Liver (tissue), 9 donors: ENCODE measurements around the gene NFATC1. TPM values are rescaled to one million over a fixed set of nuclear protein-coding genes. Genes with fewer than 3 reads are reported as not detected.

Experiments
- DNase-seq: peaks from one replicate; pipeline ENCODE4 v3.0.0-alpha.2; 2017; ENCODE audit warnings: low spot score
- H3K27ac ChIP-seq, 2 donors: one replicate each; pipeline ENCODE4 v1.7.0; 2013; ENCODE audit warnings: inconsistent platforms in 2 of 2, low read length in 2 of 2, control low read depth in 1 of 2, low read depth in 1 of 2, mild to moderate bottlenecking in 1 of 2
- H3K27me3 ChIP-seq, 4 donors: one replicate each; pipeline versions ENCODE4 v1.6.1 to v1.7.0; 2013; ENCODE audit warnings: low read length in 3 of 4, inconsistent platforms in 1 of 4, mild to moderate bottlenecking in 1 of 4, moderate library complexity in 1 of 4; ENCODE audit not compliant: control insufficient read depth in 4 of 4, insufficient read depth in 4 of 4
- H3K36me3 ChIP-seq, 4 donors: one replicate each; pipeline versions ENCODE4 v1.6.1 to v1.7.0; 2013; ENCODE audit warnings: low read length in 3 of 4, mild to moderate bottlenecking in 3 of 4, low read depth in 1 of 4, moderate library complexity in 1 of 4; ENCODE audit not compliant: control insufficient read depth in 4 of 4, insufficient read depth in 3 of 4
- H3K4me1 ChIP-seq, 4 donors: one replicate each; pipeline versions ENCODE4 v1.6.1 to v1.7.0; 2013; ENCODE audit warnings: low read length in 3 of 4, mild to moderate bottlenecking in 3 of 4, moderate library complexity in 1 of 4; ENCODE audit not compliant: control insufficient read depth in 4 of 4, insufficient read depth in 4 of 4
- H3K4me3 ChIP-seq, 3 donors: one replicate each; pipeline versions ENCODE4 v1.6.1 to v1.7.0; 2013; ENCODE audit warnings: low read length in 3 of 3, control low read depth in 1 of 3, low read depth in 1 of 3, mild to moderate bottlenecking in 1 of 3
- H3K9ac ChIP-seq, 2 donors: one replicate each; pipeline ENCODE4 v1.7.0; 2013; ENCODE audit warnings: low read length in 2 of 2, mild to moderate bottlenecking in 2 of 2, moderate library complexity in 2 of 2, control low read depth in 1 of 2, low read depth in 1 of 2
- H3K9me3 ChIP-seq, 4 donors: one replicate each; pipeline versions ENCODE4 v1.6.1 to v1.7.0; 2013; ENCODE audit warnings: low read length in 3 of 4; ENCODE audit not compliant: control insufficient read depth in 4 of 4
- ATF3 ChIP-seq: IDR thresholded peaks from 2 replicates; pipeline ENCODE4 v1.6.1; 2016; ENCODE audit warnings: antibody characterized with exemption
- CTCF ChIP-seq: fragments of 150-350 bp; IDR thresholded peaks from 2 replicates; pipeline ENCODE4 v1.5.1; 2017; ENCODE audit warnings: improper control_type of control experiment, low read depth, low read length; ENCODE audit not compliant: missing input control
- EGR1 ChIP-seq, 2 donors: IDR thresholded peaks; 2 replicates each; pipeline ENCODE4 v1.6.1; 2016 to 2018; ENCODE audit warnings: antibody characterized with exemption in 2 of 2, low read depth in 2 of 2
- FOXA1 ChIP-seq: IDR thresholded peaks from 2 replicates; pipeline ENCODE4 v1.6.1; 2016; ENCODE audit warnings: antibody characterized with exemption
- FOXA2 ChIP-seq: IDR thresholded peaks from 2 replicates; pipeline ENCODE4 v1.6.1; 2016; ENCODE audit warnings: antibody characterized with exemption
- HNF4G ChIP-seq: IDR thresholded peaks from 2 replicates; pipeline ENCODE4 v1.6.1; 2016; ENCODE audit warnings: antibody characterized with exemption
- JUND ChIP-seq, 2 donors: IDR thresholded peaks; 2 replicates each; pipeline ENCODE4 v1.6.1; 2016; ENCODE audit warnings: antibody characterized with exemption in 2 of 2
- NR2F2 ChIP-seq: IDR thresholded peaks from 2 replicates; pipeline ENCODE4 v1.6.1; 2016; ENCODE audit warnings: antibody characterized with exemption
- REST ChIP-seq: IDR thresholded peaks from 2 replicates; pipeline ENCODE4 v1.6.1; 2016; ENCODE audit warnings: antibody characterized with exemption, mild to moderate bottlenecking
- RXRA ChIP-seq, 2 donors: IDR thresholded peaks; 2 replicates each; pipeline ENCODE4 v1.6.1; 2017 to 2018; ENCODE audit warnings: antibody characterized with exemption in 2 of 2, mild to moderate bottlenecking in 1 of 2
- SP1 ChIP-seq: IDR thresholded peaks from 2 replicates; pipeline ENCODE4 v1.6.1; 2018; ENCODE audit warnings: antibody characterized with exemption, mild to moderate bottlenecking
- TAF1 ChIP-seq: conservative IDR thresholded peaks from 2 replicates; pipeline ENCODE4 v1.6.1; 2016; ENCODE audit warnings: antibody characterized with exemption, mild to moderate bottlenecking
- WGBS: extraction: QIAGEN DNeasy Blood & Tissue Kit; methylation state at CpG from one replicate; pipeline ENCODE4 v1.1.7; 2013; 5-methylcytosine and 5-hydroxymethylcytosine counted together
- polyA plus RNA-seq, 2 donors: library from polyadenylated mRNA; stranded (reverse) in 1 of 2; unstranded in 1 of 2; fragments of 200-250 nt in 1 of 2; fragments of >200 nt in 1 of 2; fragmentation: Nextera tagmentation in 1 of 2; extraction: Ambion mirVana in 1 of 2; gene quantifications; one replicate each; pipeline versions ENCODE4 v1.2.1 to v1.2.3, GENCODE V29; 2013 to 2015
- total RNA-seq, 2 donors: library from RNA; depleted of rRNA; stranded (reverse); fragments of >200 nt; gene quantifications; one replicate each; pipeline ENCODE4 v1.2.3, GENCODE V29; 2014
- donor health status: healthy.
- donor health status: healthy.
- donor health status: healthy.
- donor health status: healthy.
- donor health status: healthy.

NFATC1 gene
- total and polyA plus RNA-seq, 4 donors = 0.57 to 2.2 (median 1.3) TPM

- H3K4me1 ChIP-seq = no peaks in the 10 kb centered on the region
- H3K27me3 ChIP-seq = peaks cover 0 to 5% (median 0%) of the 10 kb centered on the region in 4 donors
- no peak overlapping the region for H3K27ac ChIP-seq
- H3K4me3 ChIP-seq = no peak overlapping the region
- DNase-seq = no peak
- 95% methylated on average over 25 of the region's 25 CpGs for WGBS
- no peaks in the 10 kb centered on the region for H3K36me3 ChIP-seq
- no peak overlapping the region for H3K9ac ChIP-seq
- TF ChIP-seq RXRA (IDR thresholded peaks at IDR 0.05) (no peak), SP1 (no peak), FOXA2 (no peak)
- no peaks in the 10 kb centered on the region for H3K9me3 ChIP-seq
These were observed 152.3 kb downstream of the NFATC1 start for GRCh38 chr18:79548077-79548450.

- Histone ChIP-seq H3K27me3 (peaks cover 0 to 5% (median 0%) of the 10 kb centered on the region in 4 donors), H3K4me3 (no peak overlapping the region), H3K36me3 (no peaks in the 10 kb centered on the region), H3K27ac (no peak overlapping the region), H3K9me3 (no peaks in the 10 kb centered on the region), H3K9ac (no peak overlapping the region), H3K4me1 (no peaks in the 10 kb centered on the region)
- 93% methylated on average over 24 of the region's 24 CpGs for WGBS
- TF ChIP-seq CTCF = no peak
- no peak for TF ChIP-seq REST
- no peak for TF ChIP-seq HNF4G
- TF ChIP-seq ATF3 = no peak
- TF ChIP-seq JUND (IDR thresholded peaks at IDR 0.05) = no peak
- no peak for TF ChIP-seq FOXA2
- TF ChIP-seq TAF1 = no peak
- DNase-seq = no peak
These were observed 152.9 kb downstream of the NFATC1 start for GRCh38 chr18:79548621-79548985.

GRCh38 chr18:79548986-79549637 is 153.4 kb downstream of the NFATC1 start:
- H3K27me3 ChIP-seq = peaks cover 0 to 5% (median 0%) of the 10 kb centered on the region in 4 donors
- TF ChIP-seq SP1 = no peak
- TF ChIP-seq RXRA (IDR thresholded peaks at IDR 0.05) = no peak
- TF ChIP-seq NR2F2 = no peak
- no peak for TF ChIP-seq FOXA1
- no peak for TF ChIP-seq JUND (IDR thresholded peaks at IDR 0.05)
- TF ChIP-seq ATF3 = no peak
- TF ChIP-seq EGR1 (IDR thresholded peaks at IDR 0.05; ENCODE audit: low read depth in 2 of 2) = no peak
- no peak for TF ChIP-seq CTCF
- TF ChIP-seq HNF4G = no peak
- WGBS = 87% methylated on average over 31 of the region's 31 CpGs

More at GRCh38 chr18:79548986-79549637, 153.4 kb downstream of the NFATC1 start:
- Histone ChIP-seq H3K4me3 (no peak overlapping the region), H3K4me1 (no peaks in the 10 kb centered on the region), H3K9me3 (no peaks in the 10 kb centered on the region), H3K27ac (no peak overlapping the region), H3K9ac (no peak overlapping the region), H3K36me3 (no peaks in the 10 kb centered on the region)
- DNase-seq = no peak
